Stomach (tissue), 4 donors: Measurements from ENCODE around the gene PYDC2.

Source experiments
- CTCF ChIP-seq, 7 experiments: fragments of 450-650 bp in 4 of 7; fragments of 200-600 bp in 3 of 7; sonication (generic) in 3 of 7; IDR thresholded peaks; one replicate each; pipeline ENCODE4 v1.5.1; 2016 to 2019; ENCODE audit warnings: antibody characterized with exemption in 7 of 7, control low read depth in 2 of 7, mild to moderate bottlenecking in 1 of 7
- EP300 ChIP-seq: sonication (generic); formaldehyde crosslinking; IDR thresholded peaks from one replicate; pipeline ENCODE4 v1.6.1; 2017; ENCODE audit warnings: antibody characterized with exemption
- POLR2A ChIP-seq, 4 donors: fragments of 450-650 bp; IDR thresholded peaks; one replicate each; pipeline ENCODE4 v1.6.1; 2016; ENCODE audit warnings: antibody characterized with exemption in 4 of 4, control low read depth in 2 of 4, mild to moderate bottlenecking in 1 of 4, moderate library complexity in 1 of 4
- POLR2AphosphoS5 ChIP-seq, 3 donors: sonication (generic); formaldehyde crosslinking; IDR thresholded peaks; one replicate each; pipeline ENCODE4 v1.6.1; 2016; ENCODE audit warnings: antibody characterized with exemption in 3 of 3

- TF ChIP-seq CTCF (IDR thresholded peaks at IDR 0.05) (no peak), POLR2A (IDR thresholded peaks at IDR 0.05) (no peak), EP300 (no peak), POLR2AphosphoS5 (IDR thresholded peaks at IDR 0.05) (no peak)
Measured at GRCh38 chr3:191420771-191421170, 40.2 kb upstream of the PYDC2 start.
